GOT3 (cell line): Measurements from ENCODE around the gene SNX2.

Experiments used
- DNase-seq: peaks from one replicate; lab custom pipeline; 2025; ENCODE audit warnings: mixed read lengths; lab: John Stamatoyannopoulos, UW

SNX2 gene

DNA sequence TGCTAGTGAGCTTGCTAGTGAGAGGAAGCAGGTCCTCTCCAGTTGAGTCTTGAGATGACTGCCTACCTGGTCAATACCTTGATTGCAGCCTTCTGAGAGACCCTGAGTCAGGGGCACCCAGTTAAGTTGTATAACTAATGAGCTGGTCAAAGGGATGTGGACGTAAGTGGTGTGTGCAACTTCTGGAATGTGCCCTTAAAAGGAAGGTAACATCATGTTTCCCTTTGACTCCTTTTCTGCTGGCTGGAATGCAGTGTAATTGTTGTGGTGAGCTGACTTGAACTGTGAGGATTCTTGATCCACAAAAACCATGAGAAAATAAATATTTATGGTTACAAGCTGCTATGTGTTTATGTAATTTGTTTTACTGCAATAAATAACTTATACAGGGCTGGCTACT lies 2.4 kb upstream of the SNX2 start:
- DNase-seq: no peak

GRCh38 chr5:122773619-122774018 lies 1.3 kb upstream of the SNX2 start:
- DNase-seq: no peak

DNA sequence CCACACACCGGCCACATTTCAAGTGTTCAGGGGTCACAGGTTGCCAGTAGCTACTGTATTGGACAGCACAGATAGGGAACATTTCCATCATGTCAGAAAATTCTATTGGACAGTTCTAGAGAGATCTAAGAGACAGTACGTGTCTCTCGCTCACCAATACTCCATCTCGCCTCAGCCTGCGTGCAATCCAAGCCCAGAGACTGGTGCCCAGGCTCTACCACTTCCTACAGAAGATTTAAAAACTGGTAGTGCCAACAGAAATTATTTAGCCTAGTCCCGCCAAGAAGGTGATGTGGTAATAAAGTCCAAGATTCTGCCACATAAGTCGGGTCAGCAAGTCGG lies 390 bp upstream of the SNX2 start:
- DNase-seq: no peak

GRCh38 chr5:122775550-122776542 lies 966 bp downstream of the SNX2 start:
- DNase-seq: no peak

DNA sequence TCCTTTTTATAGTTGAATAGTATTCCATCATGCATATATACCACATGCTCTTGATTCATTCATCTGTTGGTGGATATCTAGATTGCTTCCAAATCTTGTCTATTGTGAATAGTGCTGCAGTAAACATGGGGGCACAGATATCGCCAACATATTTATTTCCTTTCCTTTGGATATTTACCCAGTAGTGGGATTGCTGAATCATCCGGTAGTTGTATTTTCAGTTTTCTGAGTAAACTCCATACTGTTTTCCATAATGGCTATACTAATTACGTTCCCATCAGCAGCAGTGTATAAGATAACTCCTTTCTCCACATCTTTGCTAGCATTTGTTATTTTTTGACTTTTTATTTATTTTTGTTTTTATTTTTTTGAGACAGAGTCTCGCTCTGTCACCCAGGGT lies 3.3 kb downstream of the SNX2 start:
- no peak for DNase-seq

DNA sequence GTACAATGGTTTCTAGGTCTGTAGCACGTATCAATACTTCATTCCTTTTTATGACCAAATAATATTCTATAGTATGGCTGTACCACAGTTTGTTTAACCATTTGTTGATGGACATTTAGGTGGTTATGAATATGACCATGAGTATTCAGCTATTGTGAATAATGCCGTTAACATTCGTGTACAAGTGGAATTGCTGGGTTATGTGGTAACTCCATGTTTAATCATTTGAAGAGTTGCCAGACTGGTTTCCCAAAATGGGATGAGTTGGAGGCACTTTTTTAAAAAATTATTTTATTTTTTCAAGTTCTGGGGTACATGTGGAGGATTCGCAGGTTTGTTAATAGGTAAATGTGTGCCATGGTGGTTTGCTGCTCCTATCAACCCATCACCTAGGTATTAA lies 4.6 kb downstream of the SNX2 start:
- no peak for DNase-seq

DNA sequence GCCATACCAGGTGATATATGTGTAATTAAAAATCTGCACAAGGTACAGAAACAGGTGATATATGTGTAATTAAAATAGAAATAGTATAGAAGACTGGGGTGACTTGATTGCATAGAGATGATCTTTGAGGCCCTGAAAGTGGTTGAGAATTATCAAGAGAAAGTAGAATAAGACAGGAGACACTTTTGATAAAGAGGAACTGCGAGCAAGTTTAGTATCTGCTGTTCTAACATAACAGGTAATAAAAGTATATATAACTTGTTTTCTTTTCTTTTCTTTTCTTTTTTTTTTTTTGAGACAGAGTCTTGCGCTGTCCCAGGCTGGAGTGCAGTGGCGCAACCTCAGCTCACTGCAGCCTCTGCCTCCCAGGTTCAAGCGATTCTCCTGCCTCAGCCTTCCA lies 5.4 kb downstream of the SNX2 start:
- no peak for DNase-seq

- no peak for DNase-seq
Measured at GRCh38 chr5:122781465-122781864, 6.6 kb downstream of the SNX2 start.

GRCh38 chr5:122785294-122785693 lies 10.4 kb downstream of the SNX2 start:
- no peak for DNase-seq

DNA sequence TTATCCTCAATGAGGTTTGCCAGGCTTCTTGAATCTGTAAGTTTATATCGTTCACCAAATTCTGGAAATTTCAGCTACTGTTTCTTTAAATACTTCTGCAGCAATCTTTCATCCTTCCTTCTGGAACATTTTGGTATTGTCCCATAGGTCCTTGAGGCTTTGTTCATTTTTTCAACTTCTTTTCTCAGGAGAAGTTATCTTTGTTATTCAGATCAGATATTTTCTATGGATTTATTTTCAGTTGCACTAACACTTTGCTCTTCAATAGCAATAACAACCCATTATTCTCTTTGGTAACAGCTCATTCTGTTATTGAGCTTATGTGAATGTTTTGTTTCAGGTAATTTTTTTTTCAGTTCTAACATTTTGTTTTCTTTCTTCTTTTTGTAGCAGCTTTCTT lies 13.5 kb downstream of the SNX2 start:
- no peak for DNase-seq

- no peak for DNase-seq
Measured at GRCh38 chr5:122788996-122789395, 14.1 kb downstream of the SNX2 start.

GRCh38 chr5:122789461-122790171 lies 14.7 kb downstream of the SNX2 start:
- no peak for DNase-seq

GRCh38 chr5:122790354-122791103 lies 15.6 kb downstream of the SNX2 start:
- DNase-seq: no peak

DNA sequence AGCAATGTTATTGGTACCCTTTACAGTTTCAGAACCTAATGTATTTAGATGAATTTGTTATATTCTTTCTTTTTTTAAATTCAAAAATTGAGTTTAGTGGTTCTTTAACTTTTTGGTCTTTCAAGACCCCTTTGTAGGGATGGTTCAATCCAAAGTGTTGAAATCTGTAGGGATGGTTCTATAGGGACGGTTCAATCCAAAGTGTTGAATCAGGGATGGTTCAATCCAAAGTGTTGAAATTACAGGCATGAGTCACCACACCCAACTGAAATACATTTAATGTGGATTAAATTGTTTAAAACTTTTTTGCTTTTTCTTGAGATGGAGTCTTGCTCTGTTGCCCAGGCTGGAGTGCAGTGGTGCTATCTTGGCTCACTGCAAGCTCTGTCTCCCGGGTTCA lies 30.6 kb downstream of the SNX2 start:
- DNase-seq: no peak

- DNase-seq: no peak
Measured at GRCh38 chr5:122810405-122810804, 35.5 kb downstream of the SNX2 start.

- no peak for DNase-seq
Measured at GRCh38 chr5:122815218-122815767, 40.4 kb downstream of the SNX2 start.

- no peak for DNase-seq
Measured at GRCh38 chr5:122816756-122817155, 41.9 kb downstream of the SNX2 start.

DNA sequence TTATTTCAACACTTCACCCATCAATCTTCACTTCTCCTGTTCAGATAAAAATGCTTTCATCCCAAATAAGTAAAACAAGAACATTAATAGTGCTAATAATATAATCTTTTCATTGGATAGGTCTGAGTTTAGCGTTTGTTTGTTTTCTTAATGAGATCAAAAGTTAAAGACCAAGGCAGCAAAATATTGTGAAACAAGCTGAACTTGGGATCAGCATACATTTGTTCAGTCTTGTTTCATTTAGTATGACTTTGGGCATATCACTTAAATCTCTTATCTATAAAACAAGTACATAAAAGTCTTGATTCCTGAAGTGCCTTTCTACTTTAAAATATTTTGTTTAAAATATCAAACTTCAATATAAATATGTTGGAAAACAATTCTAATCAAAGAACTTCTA lies 57.1 kb downstream of the SNX2 start:
- DNase-seq: no peak

- DNase-seq: no peak
Measured at GRCh38 chr5:122835681-122836080, 60.8 kb downstream of the SNX2 start.

- no peak for DNase-seq
Measured at GRCh38 chr5:122836947-122837346, 62.1 kb downstream of the SNX2 start.

- DNase-seq: no peak
Measured at GRCh38 chr5:122839731-122840130, 64.9 kb downstream of the SNX2 start.

GRCh38 chr5:122842016-122842580 lies 67.2 kb downstream of the SNX2 start:
- DNase-seq: no peak
